Measurements from ENCODE around the gene TMEM258.

DNA sequence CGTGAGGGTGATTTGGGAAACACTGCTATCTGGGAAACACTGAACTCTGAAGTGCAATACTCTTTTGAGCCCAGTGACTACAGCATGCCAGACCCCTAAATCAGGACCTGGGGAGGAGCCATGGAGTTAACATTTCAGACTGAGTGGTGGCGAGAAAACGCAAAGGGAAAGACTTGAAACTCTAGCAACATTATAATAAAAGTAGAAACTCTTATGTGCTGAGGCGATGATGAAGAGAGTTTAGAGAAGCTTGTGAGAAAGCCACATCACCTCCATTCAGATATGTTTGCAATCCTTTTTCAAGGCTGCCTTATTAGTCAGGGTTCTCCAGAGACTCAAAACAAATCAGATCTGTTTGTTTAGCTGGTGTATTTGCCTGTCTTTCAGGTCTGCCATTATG lies 2.2 kb upstream of the TMEM258 start:
- no peak for TF ChIP-seq RAD21 (IDR thresholded peaks at IDR 0.05; ENCODE audit: low read length)
- TF ChIP-seq MXI1 (IDR thresholded peaks at IDR 0.05; ENCODE audit: borderline replicate concordance, low read depth, low read length) = no peak
- no peak for TF ChIP-seq POLR2A (IDR thresholded peaks at IDR 0.05; ENCODE audit: low read depth, low read length)
- TF ChIP-seq, protein P1, sequence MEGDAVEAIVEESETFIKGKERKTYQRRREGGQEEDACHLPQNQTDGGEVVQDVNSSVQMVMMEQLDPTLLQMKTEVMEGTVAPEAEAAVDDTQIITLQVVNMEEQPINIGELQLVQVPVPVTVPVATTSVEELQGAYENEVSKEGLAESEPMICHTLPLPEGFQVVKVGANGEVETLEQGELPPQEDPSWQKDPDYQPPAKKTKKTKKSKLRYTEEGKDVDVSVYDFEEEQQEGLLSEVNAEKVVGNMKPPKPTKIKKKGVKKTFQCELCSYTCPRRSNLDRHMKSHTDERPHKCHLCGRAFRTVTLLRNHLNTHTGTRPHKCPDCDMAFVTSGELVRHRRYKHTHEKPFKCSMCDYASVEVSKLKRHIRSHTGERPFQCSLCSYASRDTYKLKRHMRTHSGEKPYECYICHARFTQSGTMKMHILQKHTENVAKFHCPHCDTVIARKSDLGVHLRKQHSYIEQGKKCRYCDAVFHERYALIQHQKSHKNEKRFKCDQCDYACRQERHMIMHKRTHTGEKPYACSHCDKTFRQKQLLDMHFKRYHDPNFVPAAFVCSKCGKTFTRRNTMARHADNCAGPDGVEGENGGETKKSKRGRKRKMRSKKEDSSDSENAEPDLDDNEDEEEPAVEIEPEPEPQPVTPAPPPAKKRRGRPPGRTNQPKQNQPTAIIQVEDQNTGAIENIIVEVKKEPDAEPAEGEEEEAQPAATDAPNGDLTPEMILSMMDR (conservative IDR thresholded peaks at IDR 0.05; ENCODE audit: low read depth, low read length) = no peak
- no peak for TF ChIP-seq MAFK (IDR thresholded peaks at IDR 0.05; ENCODE audit: low read depth, low read length)
- TF ChIP-seq, protein P2, sequence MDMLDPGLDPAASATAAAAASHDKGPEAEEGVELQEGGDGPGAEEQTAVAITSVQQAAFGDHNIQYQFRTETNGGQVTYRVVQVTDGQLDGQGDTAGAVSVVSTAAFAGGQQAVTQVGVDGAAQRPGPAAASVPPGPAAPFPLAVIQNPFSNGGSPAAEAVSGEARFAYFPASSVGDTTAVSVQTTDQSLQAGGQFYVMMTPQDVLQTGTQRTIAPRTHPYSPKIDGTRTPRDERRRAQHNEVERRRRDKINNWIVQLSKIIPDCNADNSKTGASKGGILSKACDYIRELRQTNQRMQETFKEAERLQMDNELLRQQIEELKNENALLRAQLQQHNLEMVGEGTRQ (IDR thresholded peaks at IDR 0.05; ENCODE audit: low read depth, low read length) = no peak
- TF ChIP-seq, protein P3, sequence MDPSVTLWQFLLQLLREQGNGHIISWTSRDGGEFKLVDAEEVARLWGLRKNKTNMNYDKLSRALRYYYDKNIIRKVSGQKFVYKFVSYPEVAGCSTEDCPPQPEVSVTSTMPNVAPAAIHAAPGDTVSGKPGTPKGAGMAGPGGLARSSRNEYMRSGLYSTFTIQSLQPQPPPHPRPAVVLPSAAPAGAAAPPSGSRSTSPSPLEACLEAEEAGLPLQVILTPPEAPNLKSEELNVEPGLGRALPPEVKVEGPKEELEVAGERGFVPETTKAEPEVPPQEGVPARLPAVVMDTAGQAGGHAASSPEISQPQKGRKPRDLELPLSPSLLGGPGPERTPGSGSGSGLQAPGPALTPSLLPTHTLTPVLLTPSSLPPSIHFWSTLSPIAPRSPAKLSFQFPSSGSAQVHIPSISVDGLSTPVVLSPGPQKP (IDR thresholded peaks at IDR 0.05; ENCODE audit: borderline replicate concordance, low read depth, low read length) = no peak
- no peak for TF ChIP-seq SMC3 (IDR thresholded peaks at IDR 0.05; ENCODE audit: low read depth, low read length)

All from IMR-90 (cell line).